Mesothelial cell of epicardium (in vitro differentiated cells): ENCODE measurements around the gene FANCI. TPM values are rescaled to one million over a fixed set of nuclear protein-coding genes. Genes with fewer than 3 reads are reported as not detected.

Experiments used
- DNase-seq, 2 experiments: peaks; one replicate each; pipeline ENCODE4 v3.0.0; 2021; ENCODE audit warnings: low spot score in 2 of 2; ENCODE audit not compliant: unreplicated experiment in 2 of 2
- H3K27ac Mint-ChIP-seq: 2 replicates; pipeline ENCODE4 v1.8.0; 2021; ENCODE audit warnings: mixed read lengths
- H3K27me3 Mint-ChIP-seq: 2 replicates; pipeline ENCODE4 v1.8.0; 2021; ENCODE audit warnings: low read depth, mixed read lengths
- H3K36me3 Mint-ChIP-seq: 2 replicates; pipeline ENCODE4 v1.8.0; 2021; ENCODE audit warnings: mixed read lengths
- H3K4me1 Mint-ChIP-seq: 2 replicates; pipeline ENCODE4 v1.8.0; 2021; ENCODE audit warnings: mixed read lengths
- H3K4me3 Mint-ChIP-seq: 2 replicates; pipeline ENCODE4 v1.8.0; 2021; ENCODE audit warnings: mild to moderate bottlenecking, moderate library complexity, mixed read lengths
- H3K9me3 Mint-ChIP-seq: 2 replicates; pipeline ENCODE4 v1.8.0; 2021; ENCODE audit warnings: mixed read lengths
- CTCF ChIP-seq: fragments of 200-600 bp; sonication (generic); IDR thresholded peaks from one replicate; pipeline ENCODE4 v1.5.0; 2021; ENCODE audit warnings: antibody characterized with exemption; ENCODE audit not compliant: unreplicated experiment
- total RNA-seq: library from RNA; stranded (reverse); gene quantifications from 3 replicates; pipeline ENCODE4 v1.2.1, GENCODE V29; 2021

FANCI gene
- total RNA-seq, 1 donor from 2014 or later = 37.2 TPM

GRCh38 chr15:89301304-89302089 is 57.7 kb downstream of the FANCI start:
- DNase-seq = no peak
- H3K4me3 Mint-ChIP-seq = no peak overlapping the region
- H3K27me3 Mint-ChIP-seq = no peaks in the 10 kb centered on the region
- H3K9me3 Mint-ChIP-seq = peaks cover 9% of the 10 kb centered on the region
- H3K4me1 Mint-ChIP-seq = no peaks in the 10 kb centered on the region
- TF ChIP-seq CTCF = no peak
- H3K36me3 Mint-ChIP-seq = peaks cover 45% of the 10 kb centered on the region
- H3K27ac Mint-ChIP-seq = no peak overlapping the region

GRCh38 chr15:89303986-89304385 is 60.2 kb downstream of the FANCI start:
- no peaks in the 10 kb centered on the region for H3K4me1 Mint-ChIP-seq
- no peak overlapping the region for H3K27ac Mint-ChIP-seq
- H3K27me3 Mint-ChIP-seq = no peaks in the 10 kb centered on the region
- H3K4me3 Mint-ChIP-seq = no peak overlapping the region
- no peaks in the 10 kb centered on the region for H3K9me3 Mint-ChIP-seq
- DNase-seq = no peak
- TF ChIP-seq CTCF = no peak
- peaks cover 35% of the 10 kb centered on the region for H3K36me3 Mint-ChIP-seq

- Mint-ChIP-seq H3K27me3 (no peaks in the 10 kb centered on the region), H3K4me3 (no peak overlapping the region), H3K9me3 (no peaks in the 10 kb centered on the region), H3K36me3 (peaks cover 34% of the 10 kb centered on the region), H3K4me1 (peaks cover 2% of the 10 kb centered on the region), H3K27ac (no peak overlapping the region)
- DNase-seq = no peak
- TF ChIP-seq CTCF = no peak
Measured at GRCh38 chr15:89305395-89305794, 61.6 kb downstream of the FANCI start.

- TF ChIP-seq CTCF = no peak
- Mint-ChIP-seq H3K4me1 (peaks cover 3% of the 10 kb centered on the region), H3K9me3 (no peaks in the 10 kb centered on the region), H3K36me3 (peaks cover 30% of the 10 kb centered on the region), H3K4me3 (no peak overlapping the region), H3K27me3 (no peaks in the 10 kb centered on the region), H3K27ac (no peak overlapping the region)
- DNase-seq = no peak
Measured at GRCh38 chr15:89307046-89307587, 63.3 kb downstream of the FANCI start.

GRCh38 chr15:89307791-89308190 is 64.0 kb downstream of the FANCI start:
- Mint-ChIP-seq H3K27me3 (no peaks in the 10 kb centered on the region), H3K36me3 (peaks cover 30% of the 10 kb centered on the region), H3K4me1 (peaks cover 3% of the 10 kb centered on the region), H3K9me3 (no peaks in the 10 kb centered on the region), H3K27ac (no peak overlapping the region), H3K4me3 (no peak overlapping the region)
- no peak for DNase-seq
- TF ChIP-seq CTCF = no peak
